ENCODE results near the gene SOX4.

DNA sequence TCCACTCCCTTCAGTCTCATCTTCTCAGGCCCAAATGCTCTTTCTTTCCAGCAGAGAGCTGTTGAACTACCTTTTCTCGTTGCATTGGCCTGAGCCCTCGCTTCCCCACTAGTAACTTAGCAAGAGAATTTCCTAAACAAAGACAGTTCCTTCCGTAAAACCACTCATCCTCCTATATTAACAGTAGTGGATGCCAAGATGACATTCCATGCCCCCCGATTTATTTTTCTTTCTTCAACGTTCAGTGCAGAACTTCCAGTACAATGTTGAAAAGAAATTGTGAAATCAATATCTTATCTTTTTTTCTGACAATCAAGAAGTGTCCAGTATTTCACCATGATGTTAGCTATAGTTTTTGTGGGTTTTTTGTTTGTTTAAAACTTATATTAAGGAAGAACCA lies 45.8 kb downstream of the SOX4 start:
- no peak for TF ChIP-seq POLR2A (IDR thresholded peaks at IDR 0.05)
- TF ChIP-seq, protein P1, sequence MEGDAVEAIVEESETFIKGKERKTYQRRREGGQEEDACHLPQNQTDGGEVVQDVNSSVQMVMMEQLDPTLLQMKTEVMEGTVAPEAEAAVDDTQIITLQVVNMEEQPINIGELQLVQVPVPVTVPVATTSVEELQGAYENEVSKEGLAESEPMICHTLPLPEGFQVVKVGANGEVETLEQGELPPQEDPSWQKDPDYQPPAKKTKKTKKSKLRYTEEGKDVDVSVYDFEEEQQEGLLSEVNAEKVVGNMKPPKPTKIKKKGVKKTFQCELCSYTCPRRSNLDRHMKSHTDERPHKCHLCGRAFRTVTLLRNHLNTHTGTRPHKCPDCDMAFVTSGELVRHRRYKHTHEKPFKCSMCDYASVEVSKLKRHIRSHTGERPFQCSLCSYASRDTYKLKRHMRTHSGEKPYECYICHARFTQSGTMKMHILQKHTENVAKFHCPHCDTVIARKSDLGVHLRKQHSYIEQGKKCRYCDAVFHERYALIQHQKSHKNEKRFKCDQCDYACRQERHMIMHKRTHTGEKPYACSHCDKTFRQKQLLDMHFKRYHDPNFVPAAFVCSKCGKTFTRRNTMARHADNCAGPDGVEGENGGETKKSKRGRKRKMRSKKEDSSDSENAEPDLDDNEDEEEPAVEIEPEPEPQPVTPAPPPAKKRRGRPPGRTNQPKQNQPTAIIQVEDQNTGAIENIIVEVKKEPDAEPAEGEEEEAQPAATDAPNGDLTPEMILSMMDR (IDR thresholded peaks at IDR 0.05): no peak
